Ovary (tissue), 9 donors: ENCODE measurements around the gene CRYBG1. TPM values are rescaled to one million over a fixed set of nuclear protein-coding genes. Genes with fewer than 3 reads are reported as not detected.

Experiments
- DNase-seq, 5 donors: peaks; one replicate each; pipeline ENCODE4 v3.0.0-alpha.2; 2019 to 2020
- H3K27ac ChIP-seq, 2 donors: fragments of 200-600 bp; one replicate each; pipeline versions ENCODE4 v1.5.1 to v1.8.0; 2019 to 2022
- H3K27me3 ChIP-seq: fragments of 200-600 bp; one replicate; pipeline ENCODE4 v1.8.0; 2022
- H3K36me3 ChIP-seq: fragments of 200-600 bp; sonication (generic); one replicate; pipeline ENCODE4 v1.5.1; 2019
- H3K4me1 ChIP-seq: one replicate; pipeline ENCODE4 v1.8.1; 2013; ENCODE audit warnings: mild to moderate bottlenecking, moderate library complexity; ENCODE audit not compliant: insufficient read depth
- H3K4me3 ChIP-seq: fragments of 200-600 bp; sonication (generic); one replicate; pipeline ENCODE4 v1.5.1; 2017
- H3K9me3 ChIP-seq, 2 donors: fragments of 200-600 bp in 1 of 2; sonication (generic) in 1 of 2; one replicate each; pipeline versions ENCODE4 v1.5.1 to v1.8.1; 2013 to 2019; ENCODE audit warnings: mild to moderate bottlenecking in 1 of 2, moderate library complexity in 1 of 2
- EP300 ChIP-seq: sonication (generic); formaldehyde crosslinking; IDR thresholded peaks from one replicate; pipeline ENCODE4 v1.6.1; 2017; ENCODE audit warnings: antibody characterized with exemption
- POLR2A ChIP-seq: fragments of 450-650 bp; IDR thresholded peaks from one replicate; pipeline ENCODE4 v1.6.1; 2017; ENCODE audit warnings: antibody characterized with exemption, mild to moderate bottlenecking, moderate library complexity
- WGBS, 3 donors: extraction: QIAGEN DNeasy Blood & Tissue Kit in 1 of 3; methylation state at CpG; one replicate each; pipeline versions ENCODE4 v1.1.5 to v1.1.7; 2013 to 2017; 5-methylcytosine and 5-hydroxymethylcytosine counted together
- intact Hi-C, 4 donors: fragments of 100-400 bp; cut with DNase I; formaldehyde crosslinking; loops; one replicate each; pipeline versions ENCODE4 v1.11.0 to v1.15.1; 2022 to 2023
- polyA plus RNA-seq, 2 donors: library from polyadenylated mRNA; stranded (reverse); fragments of 200-250 nt in 1 of 2; fragments of 350-450 nt in 1 of 2; fragmentation: Illumina TruSeq in 1 of 2; extraction: RNeasy Lipid Tissue Mini Kit (QIAGEN cat#74804) in 1 of 2; gene quantifications; one replicate each; pipeline ENCODE4 v1.2.3, GENCODE V29; 2013 to 2014
- total RNA-seq, 7 donors: library from RNA; depleted of rRNA in 2 of 7; stranded (reverse); fragments of >200 nt in 2 of 7; fragmentation: NEBNext Ultra II Directional in 3 of 7; extraction: Animal tissue kit (Norgen Biotek cat#: 25700) in 3 of 7; gene quantifications; one replicate each; pipeline versions ENCODE4 v1.1.0 to v1.2.4, GENCODE V29; 2016 to 2023
- TF ChIP-seq, protein P1 (sequence below), 3 donors: fragments of 450-650 bp in 2 of 3; fragments of 200-600 bp in 1 of 3; IDR thresholded peaks; one replicate each; pipeline versions ENCODE4 v1.5.1 to v1.8.0; 2016 to 2022; ENCODE audit warnings: antibody characterized with exemption in 3 of 3, mild to moderate bottlenecking in 1 of 3
- donor health status: DM: no; HTN: no; CAD: no; lungs with moderate emphysema.
- donor health status: DM: no; HTN: no; CAD: no.
- donor health status: Bipolar disorder and iron deficiency.
- donor health status: DM: yes; HTN: yes; CAD: no.
- donor health status: DM: no; HTN: no; CAD: no.
- donor health status: DM: yes; HTN: yes; CAD: no.

Gene CRYBG1
- total and polyA plus RNA-seq, 9 donors = 1.5 to 7.4 (median 3.8) TPM

GRCh38 chr6:106528521-106528920, 168.0 kb downstream of the CRYBG1 start:
- H3K4me3 ChIP-seq = no peak overlapping the region
- intact Hi-C loops = no loop called here
- H3K27ac ChIP-seq = no peak overlapping the region
- no peaks in the 10 kb centered on the region for H3K36me3 ChIP-seq
- DNase-seq = no peak
- no peaks in the 10 kb centered on the region for H3K9me3 ChIP-seq
- 79 to 87% (median 81%) methylated on average over 2 of the region's 2 CpGs for WGBS, 3 donors
- TF ChIP-seq, protein P1, sequence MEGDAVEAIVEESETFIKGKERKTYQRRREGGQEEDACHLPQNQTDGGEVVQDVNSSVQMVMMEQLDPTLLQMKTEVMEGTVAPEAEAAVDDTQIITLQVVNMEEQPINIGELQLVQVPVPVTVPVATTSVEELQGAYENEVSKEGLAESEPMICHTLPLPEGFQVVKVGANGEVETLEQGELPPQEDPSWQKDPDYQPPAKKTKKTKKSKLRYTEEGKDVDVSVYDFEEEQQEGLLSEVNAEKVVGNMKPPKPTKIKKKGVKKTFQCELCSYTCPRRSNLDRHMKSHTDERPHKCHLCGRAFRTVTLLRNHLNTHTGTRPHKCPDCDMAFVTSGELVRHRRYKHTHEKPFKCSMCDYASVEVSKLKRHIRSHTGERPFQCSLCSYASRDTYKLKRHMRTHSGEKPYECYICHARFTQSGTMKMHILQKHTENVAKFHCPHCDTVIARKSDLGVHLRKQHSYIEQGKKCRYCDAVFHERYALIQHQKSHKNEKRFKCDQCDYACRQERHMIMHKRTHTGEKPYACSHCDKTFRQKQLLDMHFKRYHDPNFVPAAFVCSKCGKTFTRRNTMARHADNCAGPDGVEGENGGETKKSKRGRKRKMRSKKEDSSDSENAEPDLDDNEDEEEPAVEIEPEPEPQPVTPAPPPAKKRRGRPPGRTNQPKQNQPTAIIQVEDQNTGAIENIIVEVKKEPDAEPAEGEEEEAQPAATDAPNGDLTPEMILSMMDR (IDR thresholded peaks at IDR 0.05) = no peak
- TF ChIP-seq EP300 (no peak), POLR2A (no peak)
- no peaks in the 10 kb centered on the region for H3K4me1 ChIP-seq
- H3K27me3 ChIP-seq = no peaks in the 10 kb centered on the region

GRCh38 chr6:106529438-106529837, 168.9 kb downstream of the CRYBG1 start:
- 84 to 91% (median 89%) methylated on average over 3 of the region's 3 CpGs for WGBS, 3 donors

GRCh38 chr6:106530026-106530425, 169.5 kb downstream of the CRYBG1 start:
- WGBS, 3 donors = 85 to 96% (median 88%) methylated on average over 1 of the region's 1 CpG
- intact Hi-C loops = no loop called here

More at GRCh38 chr6:106529438-106529837, 168.9 kb downstream of the CRYBG1 start:
- no peak for DNase-seq
- H3K9me3 ChIP-seq = no peaks in the 10 kb centered on the region
- TF ChIP-seq POLR2A (no peak), EP300 (no peak)
- TF ChIP-seq, protein P1 (IDR thresholded peaks at IDR 0.05) = no peak
- H3K27ac ChIP-seq = no peak overlapping the region
- no peak overlapping the region for H3K4me3 ChIP-seq
- no peaks in the 10 kb centered on the region for H3K27me3 ChIP-seq
- no peaks in the 10 kb centered on the region for H3K4me1 ChIP-seq
- intact Hi-C loops = no loop called here
- no peaks in the 10 kb centered on the region for H3K36me3 ChIP-seq

DNA sequence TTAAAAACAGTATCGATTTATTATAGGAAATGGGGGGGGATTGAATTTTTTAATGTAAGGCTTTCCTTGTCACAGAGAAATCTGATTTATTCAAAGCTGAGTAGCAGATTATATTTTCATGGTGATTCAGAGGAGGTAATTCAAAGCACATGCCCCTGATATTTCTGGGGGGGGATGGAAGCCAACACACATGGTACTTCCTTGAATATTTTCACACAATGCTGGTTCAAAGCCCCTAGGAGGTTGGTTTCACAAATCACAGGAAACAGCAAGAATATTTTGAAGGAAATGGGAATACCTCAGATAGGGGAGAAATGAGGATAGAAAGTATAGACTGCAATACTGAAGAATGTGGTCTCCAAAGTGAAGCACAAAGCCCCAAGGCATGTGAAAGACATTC, 170.0 kb downstream of the CRYBG1 start:
- Histone ChIP-seq H3K4me1 (no peaks in the 10 kb centered on the region), H3K36me3 (no peaks in the 10 kb centered on the region), H3K27ac (no peak overlapping the region), H3K9me3 (no peaks in the 10 kb centered on the region), H3K4me3 (no peak overlapping the region), H3K27me3 (no peaks in the 10 kb centered on the region)
- WGBS, 3 donors = 87 to 100% (median 92%) methylated on average over 1 of the region's 1 CpG
- TF ChIP-seq EP300 = no peak
- TF ChIP-seq, protein P1 (IDR thresholded peaks at IDR 0.05) = no peak
- TF ChIP-seq POLR2A = no peak
- intact Hi-C loops = no loop called here
- DNase-seq = no peak

More at GRCh38 chr6:106530026-106530425, 169.5 kb downstream of the CRYBG1 start:
- Histone ChIP-seq H3K9me3 (no peaks in the 10 kb centered on the region), H3K4me1 (no peaks in the 10 kb centered on the region), H3K27ac (no peak overlapping the region), H3K27me3 (no peaks in the 10 kb centered on the region), H3K4me3 (no peak overlapping the region), H3K36me3 (no peaks in the 10 kb centered on the region)
- TF ChIP-seq EP300 = no peak
- TF ChIP-seq, protein P1 (IDR thresholded peaks at IDR 0.05) = no peak
- no peak for TF ChIP-seq POLR2A
- DNase-seq = no peak
